KMS-11 (cell line): ENCODE measurements around the gene GMPPB.
A peak's percentile ranks its signal among the peaks of the same experiment; 100 is the strongest.

Source experiments
- H2AFZ ChIP-seq: fragments of 200-600 bp; sonication (generic); 2 replicates; pipeline ENCODE4 v1.6.1; 2016; ENCODE audit warnings: antibody characterized with exemption, mixed run types, low read depth
- H3K27ac ChIP-seq: fragments of 200-600 bp; sonication (generic); 2 replicates; pipeline ENCODE4 v1.6.1; 2016; ENCODE audit warnings: mild to moderate bottlenecking, mixed run types
- H3K27me3 ChIP-seq: fragments of 200-600 bp; sonication (generic); 2 replicates; pipeline ENCODE4 v1.6.1; 2017; ENCODE audit warnings: mild to moderate bottlenecking, low read depth, mixed run types, moderate library complexity; ENCODE audit not compliant: insufficient read depth
- H3K36me3 ChIP-seq: fragments of 200-600 bp; sonication (generic); 2 replicates; pipeline ENCODE4 v1.6.1; 2017; ENCODE audit warnings: mild to moderate bottlenecking, mixed run types; ENCODE audit not compliant: insufficient read depth
- H3K4me1 ChIP-seq: fragments of 200-600 bp; sonication (generic); 2 replicates; pipeline ENCODE4 v1.6.1; 2016; ENCODE audit warnings: mild to moderate bottlenecking, low read depth, mixed run types; ENCODE audit not compliant: poor library complexity, severe bottlenecking
- H3K4me2 ChIP-seq: fragments of 200-600 bp; sonication (generic); 2 replicates; pipeline ENCODE4 v1.7.0; 2016; ENCODE audit warnings: mild to moderate bottlenecking, mixed run types
- H3K4me3 ChIP-seq: fragments of 200-600 bp; sonication (generic); IDR thresholded peaks from 2 replicates; pipeline ENCODE4 v1.6.1; 2017; ENCODE audit warnings: low read depth, low read length, mixed read lengths; ENCODE audit not compliant: insufficient read depth
- H3K79me2 ChIP-seq: fragments of 200-600 bp; sonication (generic); 2 replicates; pipeline ENCODE4 v1.6.1; 2016; ENCODE audit warnings: low read depth, mixed run types; ENCODE audit not compliant: insufficient read depth
- H3K9ac ChIP-seq: fragments of 200-600 bp; sonication (generic); 2 replicates; pipeline ENCODE4 v1.6.1; 2016; ENCODE audit warnings: mild to moderate bottlenecking, mixed run types
- H4K20me1 ChIP-seq: fragments of 200-600 bp; sonication (generic); 2 replicates; pipeline ENCODE4 v1.6.1; 2016; ENCODE audit warnings: mild to moderate bottlenecking, mixed run types; ENCODE audit not compliant: insufficient read depth
- CTCF ChIP-seq: fragments of 200-600 bp; sonication (generic); conservative IDR thresholded peaks from 2 replicates; pipeline ENCODE4 v1.6.1; 2017; ENCODE audit warnings: low read depth, mild to moderate bottlenecking, antibody characterized with exemption, low read length, moderate library complexity, mixed read lengths

The GMPPB gene

GRCh38 chr3:49702672-49703071 is 21.1 kb downstream of the GMPPB start:
- Histone ChIP-seq H3K36me3 (no peaks in the 10 kb centered on the region), H3K4me1 (no peaks in the 10 kb centered on the region), H3K27ac (no peak overlapping the region), H3K4me3 (no peak overlapping the region), H3K4me2 (no peak overlapping the region), H3K79me2 (no peaks in the 10 kb centered on the region), H4K20me1 (no peaks in the 10 kb centered on the region), H3K27me3 (no peaks in the 10 kb centered on the region), H2AFZ (no peak overlapping the region), H3K9ac (no peak overlapping the region)
- TF ChIP-seq CTCF = no peak

- TF ChIP-seq CTCF = peak; percentile 56; the same call in 1 of the 2 replicates
- Histone ChIP-seq H3K79me2 (no peaks in the 10 kb centered on the region), H3K27ac (no peak overlapping the region), H4K20me1 (no peaks in the 10 kb centered on the region), H3K27me3 (no peaks in the 10 kb centered on the region), H3K36me3 (no peaks in the 10 kb centered on the region), H3K9ac (no peak overlapping the region), H2AFZ (no peak overlapping the region), H3K4me1 (no peaks in the 10 kb centered on the region), H3K4me3 (no peak overlapping the region), H3K4me2 (no peak overlapping the region)
Measured at GRCh38 chr3:49701388-49702077, 22.2 kb downstream of the GMPPB start.

- no peaks in the 10 kb centered on the region for H3K36me3 ChIP-seq
Measured at GRCh38 chr3:49700453-49701128, 23.2 kb downstream of the GMPPB start.

GRCh38 chr3:49700014-49700413 is 23.7 kb downstream of the GMPPB start:
- Histone ChIP-seq H3K79me2 (no peaks in the 10 kb centered on the region), H3K4me3 (no peak overlapping the region), H3K27ac (no peak overlapping the region), H3K9ac (no peak overlapping the region), H3K36me3 (no peaks in the 10 kb centered on the region), H4K20me1 (no peaks in the 10 kb centered on the region), H2AFZ (no peak overlapping the region), H3K27me3 (no peaks in the 10 kb centered on the region), H3K4me2 (no peak overlapping the region), H3K4me1 (no peaks in the 10 kb centered on the region)
- no peak for TF ChIP-seq CTCF

More at GRCh38 chr3:49700453-49701128, 23.2 kb downstream of the GMPPB start:
- Histone ChIP-seq H3K4me1 (no peaks in the 10 kb centered on the region), H3K27me3 (no peaks in the 10 kb centered on the region), H3K4me2 (no peak overlapping the region), H3K27ac (no peak overlapping the region), H3K4me3 (no peak overlapping the region), H3K9ac (no peak overlapping the region), H3K79me2 (no peaks in the 10 kb centered on the region), H4K20me1 (no peaks in the 10 kb centered on the region), H2AFZ (no peak overlapping the region)
- TF ChIP-seq CTCF = no peak
